Medulla oblongata (tissue), 1 donor: Measurements from ENCODE around the gene PHOX2A.
A peak's percentile ranks its signal among the peaks of the same experiment; 100 is the strongest.

Source experiments
- DNase-seq: peaks from one replicate; pipeline ENCODE4 v3.0.0-alpha.2; 2015; ENCODE audit errors: extremely low spot score

PHOX2A gene

GRCh38 chr11:72249961-72250360 is 6.0 kb upstream of the PHOX2A start:
- no peak for DNase-seq

GRCh38 chr11:72247584-72247983 is 3.6 kb upstream of the PHOX2A start:
- no peak for DNase-seq

- DNase-seq: no peak
Observed at GRCh38 chr11:72245263-72245816, 1.4 kb upstream of the PHOX2A start.

- DNase-seq: no peak
Observed at GRCh38 chr11:72244361-72245262, 636 bp upstream of the PHOX2A start.

GRCh38 chr11:72243173-72244059 is 560 bp downstream of the PHOX2A start:
- DNase-seq: no peak

- DNase-seq: no peak
Observed at GRCh38 chr11:72242141-72242540, 1.8 kb downstream of the PHOX2A start.

- no peak for DNase-seq
Observed at GRCh38 chr11:72241291-72241781, 2.6 kb downstream of the PHOX2A start.

- no peak for DNase-seq
Observed at GRCh38 chr11:72240461-72241290, 3.3 kb downstream of the PHOX2A start.

GRCh38 chr11:72239849-72240460 is 4.0 kb downstream of the PHOX2A start:
- no peak for DNase-seq

GRCh38 chr11:72239313-72239848 is 4.6 kb downstream of the PHOX2A start:
- no peak for DNase-seq

GRCh38 chr11:72238492-72239312 is 5.3 kb downstream of the PHOX2A start:
- DNase-seq: no peak

- DNase-seq: peak; percentile 54
Observed at GRCh38 chr11:72238040-72238450, 5.9 kb downstream of the PHOX2A start.

GRCh38 chr11:72237112-72237931 is 6.7 kb downstream of the PHOX2A start:
- DNase-seq: no peak

- no peak for DNase-seq
Observed at GRCh38 chr11:72236774-72237111, 7.2 kb downstream of the PHOX2A start.

GRCh38 chr11:72236083-72236697 is 7.8 kb downstream of the PHOX2A start:
- no peak for DNase-seq

- DNase-seq: no peak
Observed at GRCh38 chr11:72235351-72236057, 8.5 kb downstream of the PHOX2A start.

GRCh38 chr11:72234920-72235319 is 9.1 kb downstream of the PHOX2A start:
- DNase-seq: no peak

GRCh38 chr11:72234514-72234830 is 9.5 kb downstream of the PHOX2A start:
- DNase-seq: no peak
